H9 (cell line): ENCODE results near the gene FBH1. TPM values are rescaled to one million over a fixed set of nuclear protein-coding genes. Genes with fewer than 3 reads are reported as not detected.
"Not testable (repeated sequence)": the region's sequence is repeated elsewhere in the genome, so short reads cannot be mapped to it uniquely, and the experiment has no call there.

Experiments used
- DNase-seq: peaks from one replicate; pipeline ENCODE4 v3.0.0-alpha.2; 2017
- H2AFZ ChIP-seq: one replicate; pipeline ENCODE4 v1.6.1; 2013; ENCODE audit warnings: mild to moderate bottlenecking, low read length, control low read depth, moderate library complexity
- H2AK5ac ChIP-seq: 2 replicates; pipeline ENCODE4 v1.6.1; 2013; ENCODE audit warnings: low read length, control low read depth, mixed read lengths; ENCODE audit not compliant: insufficient read length
- H2BK120ac ChIP-seq: one replicate; pipeline ENCODE4 v1.6.1; 2013; ENCODE audit warnings: low read depth, mild to moderate bottlenecking, low read length, control low read depth, inconsistent platforms; ENCODE audit not compliant: poor library complexity, severe bottlenecking
- H2BK12ac ChIP-seq: 2 replicates; pipeline ENCODE4 v1.6.1; 2013; ENCODE audit warnings: low read length, control low read depth, mixed read lengths, low read depth; ENCODE audit not compliant: insufficient read length
- H2BK15ac ChIP-seq: 2 replicates; pipeline ENCODE4 v1.6.1; 2013; ENCODE audit warnings: low read depth, low read length, control low read depth
- H2BK20ac ChIP-seq: one replicate; pipeline ENCODE4 v1.6.1; 2013; ENCODE audit warnings: low read depth, mild to moderate bottlenecking, low read length, control low read depth, inconsistent platforms; ENCODE audit not compliant: poor library complexity, severe bottlenecking
- H2BK5ac ChIP-seq: 2 replicates; pipeline ENCODE4 v1.6.1; 2013; ENCODE audit warnings: low read length, control low read depth, mixed read lengths; ENCODE audit not compliant: insufficient read length
- H3K14ac ChIP-seq: 2 replicates; pipeline ENCODE4 v1.6.1; 2013; ENCODE audit warnings: low read length, control low read depth; ENCODE audit not compliant: insufficient read depth
- H3K18ac ChIP-seq: 2 replicates; pipeline ENCODE4 v1.6.1; 2013; ENCODE audit warnings: low read depth, mild to moderate bottlenecking, mixed read lengths, low read length, control low read depth; ENCODE audit not compliant: insufficient read length
- H3K23ac ChIP-seq: 2 replicates; pipeline ENCODE4 v1.6.1; 2013; ENCODE audit warnings: low read length, control low read depth, mixed read lengths, low read depth; ENCODE audit not compliant: insufficient read length
- H3K23me2 ChIP-seq: 2 replicates; pipeline ENCODE4 v1.6.1; 2013; ENCODE audit warnings: low read depth, mild to moderate bottlenecking, mixed read lengths, low read length, control low read depth; ENCODE audit not compliant: insufficient read length, poor library complexity, severe bottlenecking
- H3K27ac ChIP-seq: 2 replicates; pipeline ENCODE4 v1.5.1; 2013; ENCODE audit warnings: low read length, control low read depth, mixed read lengths, low read depth; ENCODE audit not compliant: insufficient read length
- H3K27me3 ChIP-seq: 2 replicates; pipeline ENCODE4 v1.6.1; 2013; ENCODE audit warnings: low read length, control low read depth, inconsistent platforms; ENCODE audit not compliant: insufficient read depth
- H3K4ac ChIP-seq: 2 replicates; pipeline ENCODE4 v1.6.1; 2013; ENCODE audit warnings: low read depth, mild to moderate bottlenecking, control low read depth, inconsistent platforms, low read length, moderate library complexity
- H3K4me1 ChIP-seq: 2 replicates; pipeline ENCODE4 v1.6.1; 2013; ENCODE audit warnings: low read length, control low read depth, inconsistent platforms; ENCODE audit not compliant: insufficient read depth
- H3K4me2 ChIP-seq: 2 replicates; pipeline ENCODE4 v1.6.1; 2013; ENCODE audit warnings: low read length, control low read depth, mixed read lengths; ENCODE audit not compliant: insufficient read length, insufficient read depth
- H3K56ac ChIP-seq: 2 replicates; pipeline ENCODE4 v1.6.1; 2013; ENCODE audit warnings: low read depth, mild to moderate bottlenecking, mixed read lengths, low read length, control low read depth; ENCODE audit not compliant: insufficient read length
- H3K79me1 ChIP-seq: 2 replicates; pipeline ENCODE4 v1.6.1; 2013; ENCODE audit warnings: low read depth, mild to moderate bottlenecking, moderate library complexity, low read length, control low read depth, inconsistent platforms; ENCODE audit not compliant: insufficient read depth, poor library complexity, severe bottlenecking
- H3K79me2 ChIP-seq: 2 replicates; pipeline ENCODE4 v1.6.1; 2013; ENCODE audit warnings: low read length, control low read depth, inconsistent platforms; ENCODE audit not compliant: insufficient read depth
- H3K9ac ChIP-seq: 2 replicates; pipeline ENCODE4 v1.6.1; 2013; ENCODE audit warnings: low read length, control low read depth, mixed read lengths; ENCODE audit not compliant: insufficient read length; ENCODE audit errors: extremely low read depth
- H3K9me3 ChIP-seq: one replicate; pipeline ENCODE4 v1.6.1; 2013; ENCODE audit warnings: low read depth, low read length, inconsistent platforms; ENCODE audit not compliant: control insufficient read depth
- H3T11ph ChIP-seq: one replicate; pipeline ENCODE4 v1.6.1; 2013; ENCODE audit warnings: mild to moderate bottlenecking, low read length, control low read depth, inconsistent platforms
- H4K20me1 ChIP-seq: one replicate; pipeline ENCODE4 v1.6.1; 2013; ENCODE audit not compliant: control insufficient read depth, insufficient read length, insufficient read depth
- H4K5ac ChIP-seq: 2 replicates; pipeline ENCODE4 v1.6.1; 2013; ENCODE audit warnings: low read depth, mild to moderate bottlenecking, mixed read lengths, low read length, control low read depth; ENCODE audit not compliant: insufficient read length
- H4K8ac ChIP-seq: replicated peaks from 2 replicates; pipeline ENCODE4 v1.6.1; 2013; ENCODE audit warnings: low read length, control low read depth, mixed read lengths, low read depth; ENCODE audit not compliant: insufficient read length
- H4K91ac ChIP-seq: 2 replicates; pipeline ENCODE4 v1.6.1; 2013; ENCODE audit warnings: low read depth, mild to moderate bottlenecking, moderate library complexity, mixed read lengths, low read length, control low read depth; ENCODE audit not compliant: insufficient read length
- H3K27ac Mint-ChIP-seq, 3 experiments: 2 replicates in 2 of 3; 3 replicates in 1 of 3; pipeline ENCODE4 v1.8.0; 2020 to 2021; ENCODE audit warnings: mixed read lengths in 3 of 3, mild to moderate bottlenecking in 1 of 3, moderate library complexity in 1 of 3
- H3K27me3 Mint-ChIP-seq: 2 replicates; pipeline ENCODE4 v1.8.0; 2021; ENCODE audit warnings: low read depth, mild to moderate bottlenecking, moderate library complexity, mixed read lengths
- H3K36me3 Mint-ChIP-seq, 3 experiments: 2 replicates in 2 of 3; 3 replicates in 1 of 3; pipeline ENCODE4 v1.8.0; 2020 to 2021; ENCODE audit warnings: low read depth in 3 of 3, mixed read lengths in 3 of 3; ENCODE audit not compliant: insufficient read depth in 1 of 3
- H3K4me1 Mint-ChIP-seq, 2 experiments: 2 replicates each; pipeline ENCODE4 v1.8.0; 2020; ENCODE audit warnings: mixed read lengths in 2 of 2
- H3K4me3 Mint-ChIP-seq, 2 experiments: 2 replicates in 1 of 2; 3 replicates in 1 of 2; pipeline ENCODE4 v1.8.0; 2020 to 2021; ENCODE audit warnings: mild to moderate bottlenecking in 2 of 2, mixed read lengths in 2 of 2, moderate library complexity in 1 of 2
- H3K9me3 Mint-ChIP-seq, 2 experiments: 2 replicates in 1 of 2; 3 replicates in 1 of 2; pipeline ENCODE4 v1.8.0; 2020; ENCODE audit warnings: mild to moderate bottlenecking in 2 of 2, mixed read lengths in 2 of 2, moderate library complexity in 1 of 2
- WGBS: extraction: QIAGEN DNeasy Blood & Tissue Kit; methylation state at CpG from one replicate; pipeline ENCODE4 v1.1.7; 2013; ENCODE audit warnings: missing lambda C conversion rate, low lambda C conversion rate, mixed read lengths; ENCODE audit not compliant: insufficient read length; ENCODE audit errors: extremely low coverage; 5-methylcytosine and 5-hydroxymethylcytosine counted together
- total RNA-seq: library from RNA; stranded (reverse); gene quantifications from 2 replicates; pipeline ENCODE4 v1.2.1, GENCODE V29; 2021
- TF ChIP-seq, protein P1 (sequence below): fragments of 200-600 bp; sonication (generic); conservative IDR thresholded peaks from 3 replicates; pipeline ENCODE4 v1.8.0; 2021; ENCODE audit warnings: antibody characterized with exemption, mild to moderate bottlenecking

Gene FBH1
- total RNA-seq, 1 experiment from 2014 or later, result 52.2 TPM

DNA sequence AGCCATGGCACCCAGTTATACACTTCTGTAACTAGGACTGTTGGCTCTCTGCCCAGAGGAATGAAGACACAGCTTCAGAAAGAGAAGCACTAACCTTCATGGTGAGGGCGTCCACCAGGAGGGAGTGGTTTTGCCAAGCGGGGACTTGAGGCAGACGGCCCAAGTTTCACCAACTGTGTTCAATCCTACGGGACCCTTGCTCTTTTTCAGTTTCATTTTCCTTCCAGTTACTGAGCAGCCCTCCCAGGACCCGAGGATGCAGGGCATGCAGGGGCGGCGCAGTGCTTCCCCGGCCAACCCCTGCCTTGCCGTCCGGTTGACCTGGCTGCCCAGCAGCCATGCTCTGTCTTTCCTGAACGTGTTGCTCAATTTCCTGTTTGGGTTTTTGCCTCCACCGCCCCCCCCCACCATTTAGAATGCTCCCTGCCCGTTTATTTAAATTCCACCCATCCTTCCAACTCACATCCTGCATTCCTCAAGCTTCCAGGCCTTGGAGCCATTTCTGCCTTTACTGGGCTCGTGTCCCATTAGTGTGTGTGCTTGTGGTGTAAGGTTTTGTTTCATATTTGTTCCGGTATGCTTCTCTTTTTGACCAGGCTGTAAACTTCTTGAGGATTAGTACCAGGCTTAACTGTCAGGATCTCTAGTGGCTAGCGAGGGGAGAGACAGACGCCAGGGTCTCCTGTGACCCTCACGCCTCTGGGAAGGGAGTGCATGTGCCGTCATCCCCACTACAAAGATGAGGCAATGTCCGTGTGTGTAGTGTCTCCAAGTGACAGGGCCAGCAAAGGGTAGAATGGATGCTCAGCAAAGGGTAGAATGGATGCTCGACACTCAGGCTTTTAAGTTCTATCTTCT lies 55.7 kb downstream of the FBH1 start:
- Histone ChIP-seq H3K4me2 (no peak overlapping the region), H3K9me3 (no peaks in the 10 kb centered on the region), H3K4ac (no peak overlapping the region), H3K23me2 (peaks cover 3% of the 10 kb centered on the region), H3K79me2 (no peaks in the 10 kb centered on the region), H3T11ph (no peak overlapping the region), H4K8ac (no peak overlapping the region), H3K56ac (no peak overlapping the region), H2BK15ac (no peak overlapping the region), H3K27ac (no peak overlapping the region), H4K20me1 (no peaks in the 10 kb centered on the region), H2AK5ac (no peak overlapping the region), H3K27me3 (no peaks in the 10 kb centered on the region), H3K4me1 (peaks cover 8% of the 10 kb centered on the region; the same call in 1 of the 2 replicates), H3K18ac (no peak overlapping the region), H3K14ac (no peak overlapping the region), H4K5ac (no peak overlapping the region), H2AFZ (no peak overlapping the region), H3K9ac (no peak overlapping the region), H2BK120ac (no peak overlapping the region), H2BK5ac (no peak overlapping the region), H3K23ac (no peak overlapping the region), H2BK20ac (no peak overlapping the region), H3K79me1 (no peaks in the 10 kb centered on the region), H2BK12ac (no peak overlapping the region), H4K91ac (no peak overlapping the region)
- WGBS, result no CpG with 5 or more reads among the region's 21 CpGs
- Mint-ChIP-seq H3K27me3 (peaks cover 5% of the 10 kb centered on the region), H3K4me3 (0 out of 5 replicates have a peak overlapping the region, but pooled peaks of 1 of the 2 experiments have one; percentile 3), H3K4me1 (peaks cover 31 to 39% of the 10 kb centered on the region in 2 experiments), H3K9me3 (no peaks in the 10 kb centered on the region), H3K36me3 (no peaks in the 10 kb centered on the region), H3K27ac (no peak overlapping the region; a peak in 1 of 7 replicates)
- TF ChIP-seq, protein P1, sequence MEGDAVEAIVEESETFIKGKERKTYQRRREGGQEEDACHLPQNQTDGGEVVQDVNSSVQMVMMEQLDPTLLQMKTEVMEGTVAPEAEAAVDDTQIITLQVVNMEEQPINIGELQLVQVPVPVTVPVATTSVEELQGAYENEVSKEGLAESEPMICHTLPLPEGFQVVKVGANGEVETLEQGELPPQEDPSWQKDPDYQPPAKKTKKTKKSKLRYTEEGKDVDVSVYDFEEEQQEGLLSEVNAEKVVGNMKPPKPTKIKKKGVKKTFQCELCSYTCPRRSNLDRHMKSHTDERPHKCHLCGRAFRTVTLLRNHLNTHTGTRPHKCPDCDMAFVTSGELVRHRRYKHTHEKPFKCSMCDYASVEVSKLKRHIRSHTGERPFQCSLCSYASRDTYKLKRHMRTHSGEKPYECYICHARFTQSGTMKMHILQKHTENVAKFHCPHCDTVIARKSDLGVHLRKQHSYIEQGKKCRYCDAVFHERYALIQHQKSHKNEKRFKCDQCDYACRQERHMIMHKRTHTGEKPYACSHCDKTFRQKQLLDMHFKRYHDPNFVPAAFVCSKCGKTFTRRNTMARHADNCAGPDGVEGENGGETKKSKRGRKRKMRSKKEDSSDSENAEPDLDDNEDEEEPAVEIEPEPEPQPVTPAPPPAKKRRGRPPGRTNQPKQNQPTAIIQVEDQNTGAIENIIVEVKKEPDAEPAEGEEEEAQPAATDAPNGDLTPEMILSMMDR, result no peak
- no peak for DNase-seq

DNA sequence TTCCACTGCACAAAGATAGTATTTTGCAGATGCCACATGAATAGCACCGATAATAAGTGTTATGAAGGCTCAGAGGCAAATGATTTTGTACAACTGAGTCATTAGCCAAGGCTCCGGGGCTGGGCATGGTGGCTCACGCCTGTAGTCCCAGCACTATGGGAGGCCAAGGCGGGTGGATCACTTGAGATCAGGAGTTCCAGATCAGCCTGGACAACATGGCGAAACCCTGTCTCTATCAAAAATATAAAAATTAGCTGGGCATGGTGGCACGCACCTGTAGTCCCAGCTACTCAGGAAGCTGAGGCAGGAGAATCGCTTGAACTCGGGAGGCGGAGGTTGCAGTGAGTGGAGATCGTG lies 56.4 kb downstream of the FBH1 start:
- not testable (repeated sequence) for H3K79me2 ChIP-seq, H3K27me3 Mint-ChIP-seq, H3K56ac ChIP-seq, H2BK120ac ChIP-seq, H3K9ac ChIP-seq, H4K20me1 ChIP-seq, H3K79me1 ChIP-seq, H3K27ac ChIP-seq, H3T11ph ChIP-seq, H3K27ac Mint-ChIP-seq, H3K9me3 ChIP-seq, H3K4me2 ChIP-seq, H3K9me3 Mint-ChIP-seq, H4K5ac ChIP-seq, H2AK5ac ChIP-seq, H4K91ac ChIP-seq, H4K8ac ChIP-seq, H2BK12ac ChIP-seq, H3K4me1 ChIP-seq, H3K36me3 Mint-ChIP-seq, DNase-seq, H3K14ac ChIP-seq, H3K23me2 ChIP-seq, H2BK20ac ChIP-seq, H2AFZ ChIP-seq, H3K4ac ChIP-seq, H2BK15ac ChIP-seq, H3K18ac ChIP-seq, H3K4me3 Mint-ChIP-seq, H3K27me3 ChIP-seq, H3K23ac ChIP-seq, H2BK5ac ChIP-seq
- peaks cover 31 to 39% of the 10 kb centered on the region in 2 experiments for H3K4me1 Mint-ChIP-seq
- WGBS, result no CpG with 5 or more reads among the region's 10 CpGs
